Measurements from ENCODE around the gene TTL. TPM values are rescaled to one million over a fixed set of nuclear protein-coding genes. Genes with fewer than 3 reads are reported as not detected.

Gene TTL
- total and polyA plus RNA-seq, 2 of the 13 experiments (the other 11 are each of a cell fraction or from before 2014, with no cell fraction given), result 19.0 to 59.8 TPM

DNA sequence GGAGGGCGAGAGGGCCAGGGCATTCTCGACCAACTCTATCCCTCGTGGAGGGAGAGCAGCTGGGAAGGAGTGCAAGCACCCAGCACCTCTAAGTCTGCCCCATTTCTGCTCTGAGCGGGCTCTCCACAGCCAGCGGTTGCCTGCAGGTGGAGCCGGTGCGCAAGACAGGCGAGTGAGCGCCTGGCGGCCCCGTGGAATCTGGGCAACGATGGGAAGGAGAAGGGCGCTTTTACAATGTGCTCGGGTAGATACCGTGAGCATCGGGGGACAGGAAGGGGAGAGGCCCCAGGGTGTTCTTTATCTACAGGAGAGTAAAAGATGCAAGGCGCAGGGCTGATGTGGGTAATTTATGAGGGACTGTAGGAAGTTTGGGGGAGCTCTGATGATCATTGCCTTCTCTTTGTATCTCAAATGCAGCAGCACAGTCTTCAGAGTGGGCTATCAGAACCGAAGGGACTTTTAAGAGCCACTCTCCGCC, 867 bp upstream of the TTL start (continued):
- TF ChIP-seq, protein P1, sequence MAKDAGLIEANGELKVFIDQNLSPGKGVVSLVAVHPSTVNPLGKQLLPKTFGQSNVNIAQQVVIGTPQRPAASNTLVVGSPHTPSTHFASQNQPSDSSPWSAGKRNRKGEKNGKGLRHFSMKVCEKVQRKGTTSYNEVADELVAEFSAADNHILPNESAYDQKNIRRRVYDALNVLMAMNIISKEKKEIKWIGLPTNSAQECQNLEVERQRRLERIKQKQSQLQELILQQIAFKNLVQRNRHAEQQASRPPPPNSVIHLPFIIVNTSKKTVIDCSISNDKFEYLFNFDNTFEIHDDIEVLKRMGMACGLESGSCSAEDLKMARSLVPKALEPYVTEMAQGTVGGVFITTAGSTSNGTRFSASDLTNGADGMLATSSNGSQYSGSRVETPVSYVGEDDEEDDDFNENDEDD (CRISPR knock-in tag; IDR thresholded peaks at IDR 0.05; ENCODE audit: borderline replicate concordance), result peak; percentile 61; the same call in 1 of the 2 replicates
- TF ChIP-seq HOXA3 (CRISPR knock-in tag; IDR thresholded peaks at IDR 0.05), result peak; percentile 68; the same call in 1 of the 2 replicates
- TF ChIP-seq, protein P2, sequence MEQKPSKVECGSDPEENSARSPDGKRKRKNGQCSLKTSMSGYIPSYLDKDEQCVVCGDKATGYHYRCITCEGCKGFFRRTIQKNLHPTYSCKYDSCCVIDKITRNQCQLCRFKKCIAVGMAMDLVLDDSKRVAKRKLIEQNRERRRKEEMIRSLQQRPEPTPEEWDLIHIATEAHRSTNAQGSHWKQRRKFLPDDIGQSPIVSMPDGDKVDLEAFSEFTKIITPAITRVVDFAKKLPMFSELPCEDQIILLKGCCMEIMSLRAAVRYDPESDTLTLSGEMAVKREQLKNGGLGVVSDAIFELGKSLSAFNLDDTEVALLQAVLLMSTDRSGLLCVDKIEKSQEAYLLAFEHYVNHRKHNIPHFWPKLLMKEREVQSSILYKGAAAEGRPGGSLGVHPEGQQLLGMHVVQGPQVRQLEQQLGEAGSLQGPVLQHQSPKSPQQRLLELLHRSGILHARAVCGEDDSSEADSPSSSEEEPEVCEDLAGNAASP (CRISPR knock-in tag; IDR thresholded peaks at IDR 0.05; ENCODE audit: borderline replicate concordance), result peak; percentile 12; the same call in 1 of the 2 replicates
- no peak for TF ChIP-seq HOXA7 (CRISPR knock-in tag; IDR thresholded peaks at IDR 0.05)
- no peak for TF ChIP-seq HNRNPUL1 (IDR thresholded peaks at IDR 0.05; ENCODE audit: low read depth, low read length)
- peak; percentile 89 for TF ChIP-seq MYC (CRISPR knock-in tag; IDR thresholded peaks at IDR 0.05; ENCODE audit: borderline replicate concordance)
- TF ChIP-seq, protein P3, sequence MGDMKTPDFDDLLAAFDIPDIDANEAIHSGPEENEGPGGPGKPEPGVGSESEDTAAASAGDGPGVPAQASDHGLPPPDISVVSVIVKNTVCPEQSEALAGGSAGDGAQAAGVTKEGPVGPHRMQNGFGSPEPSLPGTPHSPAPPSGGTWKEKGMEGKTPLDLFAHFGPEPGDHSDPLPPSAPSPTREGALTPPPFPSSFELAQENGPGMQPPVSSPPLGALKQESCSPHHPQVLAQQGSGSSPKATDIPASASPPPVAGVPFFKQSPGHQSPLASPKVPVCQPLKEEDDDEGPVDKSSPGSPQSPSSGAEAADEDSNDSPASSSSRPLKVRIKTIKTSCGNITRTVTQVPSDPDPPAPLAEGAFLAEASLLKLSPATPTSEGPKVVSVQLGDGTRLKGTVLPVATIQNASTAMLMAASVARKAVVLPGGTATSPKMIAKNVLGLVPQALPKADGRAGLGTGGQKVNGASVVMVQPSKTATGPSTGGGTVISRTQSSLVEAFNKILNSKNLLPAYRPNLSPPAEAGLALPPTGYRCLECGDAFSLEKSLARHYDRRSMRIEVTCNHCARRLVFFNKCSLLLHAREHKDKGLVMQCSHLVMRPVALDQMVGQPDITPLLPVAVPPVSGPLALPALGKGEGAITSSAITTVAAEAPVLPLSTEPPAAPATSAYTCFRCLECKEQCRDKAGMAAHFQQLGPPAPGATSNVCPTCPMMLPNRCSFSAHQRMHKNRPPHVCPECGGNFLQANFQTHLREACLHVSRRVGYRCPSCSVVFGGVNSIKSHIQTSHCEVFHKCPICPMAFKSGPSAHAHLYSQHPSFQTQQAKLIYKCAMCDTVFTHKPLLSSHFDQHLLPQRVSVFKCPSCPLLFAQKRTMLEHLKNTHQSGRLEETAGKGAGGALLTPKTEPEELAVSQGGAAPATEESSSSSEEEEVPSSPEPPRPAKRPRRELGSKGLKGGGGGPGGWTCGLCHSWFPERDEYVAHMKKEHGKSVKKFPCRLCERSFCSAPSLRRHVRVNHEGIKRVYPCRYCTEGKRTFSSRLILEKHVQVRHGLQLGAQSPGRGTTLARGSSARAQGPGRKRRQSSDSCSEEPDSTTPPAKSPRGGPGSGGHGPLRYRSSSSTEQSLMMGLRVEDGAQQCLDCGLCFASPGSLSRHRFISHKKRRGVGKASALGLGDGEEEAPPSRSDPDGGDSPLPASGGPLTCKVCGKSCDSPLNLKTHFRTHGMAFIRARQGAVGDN (CRISPR knock-in tag; IDR thresholded peaks at IDR 0.05), result peak; percentile 89
- TF ChIP-seq PITX1 (CRISPR knock-in tag; IDR thresholded peaks at IDR 0.05), result peak; percentile 67; the same call in 1 of the 2 replicates
- TF ChIP-seq, protein P4, sequence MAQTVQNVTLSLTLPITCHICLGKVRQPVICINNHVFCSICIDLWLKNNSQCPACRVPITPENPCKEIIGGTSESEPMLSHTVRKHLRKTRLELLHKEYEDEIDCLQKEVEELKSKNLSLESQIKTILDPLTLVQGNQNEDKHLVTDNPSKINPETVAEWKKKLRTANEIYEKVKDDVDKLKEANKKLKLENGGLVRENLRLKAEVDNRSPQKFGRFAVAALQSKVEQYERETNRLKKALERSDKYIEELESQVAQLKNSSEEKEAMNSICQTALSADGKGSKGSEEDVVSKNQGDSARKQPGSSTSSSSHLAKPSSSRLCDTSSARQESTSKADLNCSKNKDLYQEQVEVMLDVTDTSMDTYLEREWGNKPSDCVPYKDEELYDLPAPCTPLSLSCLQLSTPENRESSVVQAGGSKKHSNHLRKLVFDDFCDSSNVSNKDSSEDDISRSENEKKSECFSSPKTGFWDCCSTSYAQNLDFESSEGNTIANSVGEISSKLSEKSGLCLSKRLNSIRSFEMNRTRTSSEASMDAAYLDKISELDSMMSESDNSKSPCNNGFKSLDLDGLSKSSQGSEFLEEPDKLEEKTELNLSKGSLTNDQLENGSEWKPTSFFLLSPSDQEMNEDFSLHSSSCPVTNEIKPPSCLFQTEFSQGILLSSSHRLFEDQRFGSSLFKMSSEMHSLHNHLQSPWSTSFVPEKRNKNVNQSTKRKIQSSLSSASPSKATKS (CRISPR knock-in tag; IDR thresholded peaks at IDR 0.05), result no peak
- TF ChIP-seq, protein P5, sequence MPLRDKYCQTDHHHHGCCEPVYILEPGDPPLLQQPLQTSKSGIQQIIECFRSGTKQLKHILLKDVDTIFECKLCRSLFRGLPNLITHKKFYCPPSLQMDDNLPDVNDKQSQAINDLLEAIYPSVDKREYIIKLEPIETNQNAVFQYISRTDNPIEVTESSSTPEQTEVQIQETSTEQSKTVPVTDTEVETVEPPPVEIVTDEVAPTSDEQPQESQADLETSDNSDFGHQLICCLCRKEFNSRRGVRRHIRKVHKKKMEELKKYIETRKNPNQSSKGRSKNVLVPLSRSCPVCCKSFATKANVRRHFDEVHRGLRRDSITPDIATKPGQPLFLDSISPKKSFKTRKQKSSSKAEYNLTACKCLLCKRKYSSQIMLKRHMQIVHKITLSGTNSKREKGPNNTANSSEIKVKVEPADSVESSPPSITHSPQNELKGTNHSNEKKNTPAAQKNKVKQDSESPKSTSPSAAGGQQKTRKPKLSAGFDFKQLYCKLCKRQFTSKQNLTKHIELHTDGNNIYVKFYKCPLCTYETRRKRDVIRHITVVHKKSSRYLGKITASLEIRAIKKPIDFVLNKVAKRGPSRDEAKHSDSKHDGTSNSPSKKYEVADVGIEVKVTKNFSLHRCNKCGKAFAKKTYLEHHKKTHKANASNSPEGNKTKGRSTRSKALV (CRISPR knock-in tag; IDR thresholded peaks at IDR 0.05), result peak; percentile 89; the same call in 1 of the 2 replicates
- TF ChIP-seq, protein P6, sequence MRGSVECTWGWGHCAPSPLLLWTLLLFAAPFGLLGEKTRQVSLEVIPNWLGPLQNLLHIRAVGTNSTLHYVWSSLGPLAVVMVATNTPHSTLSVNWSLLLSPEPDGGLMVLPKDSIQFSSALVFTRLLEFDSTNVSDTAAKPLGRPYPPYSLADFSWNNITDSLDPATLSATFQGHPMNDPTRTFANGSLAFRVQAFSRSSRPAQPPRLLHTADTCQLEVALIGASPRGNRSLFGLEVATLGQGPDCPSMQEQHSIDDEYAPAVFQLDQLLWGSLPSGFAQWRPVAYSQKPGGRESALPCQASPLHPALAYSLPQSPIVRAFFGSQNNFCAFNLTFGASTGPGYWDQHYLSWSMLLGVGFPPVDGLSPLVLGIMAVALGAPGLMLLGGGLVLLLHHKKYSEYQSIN (CRISPR knock-in tag; IDR thresholded peaks at IDR 0.05; ENCODE audit: borderline replicate concordance), result no peak
- TF ChIP-seq, protein P7, sequence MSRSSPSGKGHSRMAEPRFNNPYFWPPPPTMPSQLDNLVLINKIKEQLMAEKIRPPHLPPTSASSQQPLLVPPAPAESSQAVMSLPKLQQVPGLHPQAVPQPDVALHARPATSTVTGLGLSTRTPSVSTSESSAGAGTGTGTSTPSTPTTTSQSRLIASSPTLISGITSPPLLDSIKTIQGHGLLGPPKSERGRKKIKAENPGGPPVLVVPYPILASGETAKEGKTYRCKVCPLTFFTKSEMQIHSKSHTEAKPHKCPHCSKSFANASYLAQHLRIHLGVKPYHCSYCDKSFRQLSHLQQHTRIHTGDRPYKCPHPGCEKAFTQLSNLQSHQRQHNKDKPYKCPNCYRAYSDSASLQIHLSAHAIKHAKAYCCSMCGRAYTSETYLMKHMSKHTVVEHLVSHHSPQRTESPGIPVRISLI (CRISPR knock-in tag; IDR thresholded peaks at IDR 0.05; ENCODE audit: borderline replicate concordance), result no peak
- TF ChIP-seq SOX6 (IDR thresholded peaks at IDR 0.05), result no peak
- TF ChIP-seq SOX6 (CRISPR knock-in tag; IDR thresholded peaks at IDR 0.05), result peak; percentile 37; the same call in 1 of the 2 replicates
- peak; percentile 55; the same call in 1 of the 2 replicates for TF ChIP-seq MEIS2 (CRISPR knock-in tag; IDR thresholded peaks at IDR 0.05)
